ENCODE results near the gene TMOD4.

GRCh38 chr1:151165738-151166504 is 9.9 kb downstream of the TMOD4 start, which contains the start of the genes LYSMD1 and SCNM1:
- TF ChIP-seq POLR2A (IDR thresholded peaks at IDR 0.05) (peak in 2 of 3 donors; percentile 42 to 57), CTCF (IDR thresholded peaks at IDR 0.05) (peak in 4 of 7 experiments; percentile 35 to 59 (median 38))

All from body of pancreas (tissue), 4 donors.